DMS153 (cell line): Measurements from ENCODE around the gene LRRC15.

Source experiments
- DNase-seq: peaks from one replicate; lab custom pipeline; 2025; lab: John Stamatoyannopoulos, UW

LRRC15 gene

DNA sequence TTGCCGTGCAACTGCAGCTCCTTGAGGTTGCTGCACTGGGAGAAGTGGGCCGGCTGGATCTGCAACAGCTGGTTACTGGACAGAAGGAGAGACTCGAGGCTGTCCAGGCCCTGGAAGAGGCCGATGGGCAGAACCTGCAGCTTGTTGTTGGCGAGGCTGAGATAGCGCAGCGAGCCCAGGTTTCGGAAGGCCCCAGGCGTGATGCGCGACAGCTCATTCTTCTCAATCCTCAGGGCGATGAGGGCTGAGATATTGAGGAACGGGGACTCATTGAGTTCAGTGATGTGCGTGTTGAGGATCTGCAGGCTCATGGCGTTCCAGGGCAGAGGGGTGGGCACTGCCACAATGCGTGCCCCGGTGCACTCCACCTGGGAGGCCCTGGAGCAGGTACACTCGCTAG is 9.0 kb downstream of the LRRC15 start:
- DNase-seq, result no peak

DNA sequence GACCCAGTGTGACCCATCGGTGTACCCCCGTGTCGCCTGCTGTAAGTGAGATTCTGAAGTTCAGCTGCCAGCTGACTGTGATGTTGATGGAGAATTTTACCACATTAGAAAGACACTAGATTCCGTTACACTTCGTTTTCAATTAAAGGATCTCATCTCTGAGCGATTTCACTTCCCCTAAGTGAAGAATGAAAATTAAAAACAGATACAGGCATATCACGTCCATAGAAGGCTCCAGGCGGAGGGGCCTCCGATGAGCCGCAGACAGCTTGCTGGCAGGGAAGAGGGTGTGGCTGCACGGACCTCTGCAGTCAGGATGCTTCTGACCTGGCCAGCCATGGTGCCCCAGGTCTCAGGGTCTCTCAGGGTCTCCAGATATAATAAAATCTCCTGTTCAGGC is 11.9 kb downstream of the LRRC15 start:
- no peak for DNase-seq

DNA sequence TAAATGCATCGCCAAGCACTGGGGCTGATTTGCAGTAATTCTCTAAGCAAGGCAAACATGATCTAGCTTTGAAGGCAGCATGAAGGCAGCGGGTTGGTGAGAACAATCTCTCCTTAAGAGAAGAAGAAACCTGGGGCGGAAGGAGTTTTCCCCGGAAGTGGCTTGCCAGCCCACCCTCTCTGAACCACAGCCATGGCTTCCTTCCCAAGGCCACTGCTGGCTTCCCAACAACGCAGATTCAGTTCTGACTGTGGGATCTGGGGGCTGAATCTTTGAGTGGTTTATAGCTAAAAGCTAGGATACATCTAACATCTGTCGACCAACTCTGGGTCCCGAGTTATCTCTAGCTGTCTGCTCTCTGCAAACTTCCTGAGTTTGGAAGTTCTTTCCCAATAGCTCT is 14.2 kb downstream of the LRRC15 start:
- DNase-seq, result no peak

GRCh38 chr3:194354315-194354714 is 15.2 kb downstream of the LRRC15 start:
- DNase-seq, result no peak

- DNase-seq, result no peak
These were observed 16.8 kb downstream of the LRRC15 start for GRCh38 chr3:194352667-194353246.

DNA sequence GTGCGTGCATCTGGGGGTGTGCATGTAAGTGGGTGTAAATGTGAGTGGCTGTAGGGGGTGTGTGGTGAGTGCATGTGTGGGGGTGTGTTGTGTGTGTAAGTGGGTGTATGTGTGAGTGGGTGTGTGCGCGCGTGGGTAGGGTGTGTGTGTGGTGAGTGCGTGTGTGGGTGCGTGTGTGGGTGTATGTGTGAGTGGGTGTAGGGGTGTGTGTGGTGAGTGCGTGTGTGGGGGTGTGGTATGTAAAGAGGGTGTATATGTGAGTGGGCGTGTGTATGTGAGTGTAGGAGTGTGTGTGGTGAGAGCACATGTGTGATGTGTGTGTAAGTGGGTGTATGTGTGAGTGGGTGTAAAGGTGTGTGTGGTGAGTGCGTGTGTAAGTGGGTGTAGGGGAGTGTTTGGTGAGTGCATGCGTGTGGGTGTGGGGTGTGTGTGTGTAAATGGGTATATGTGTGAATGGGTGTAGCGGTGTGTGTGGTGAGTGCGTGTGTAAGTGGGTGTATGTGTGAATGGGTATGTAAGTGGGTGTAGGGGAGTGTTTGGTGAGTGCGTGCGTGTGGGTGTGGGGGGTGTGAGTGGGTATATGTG is 17.5 kb downstream of the LRRC15 start:
- no peak for DNase-seq

DNA sequence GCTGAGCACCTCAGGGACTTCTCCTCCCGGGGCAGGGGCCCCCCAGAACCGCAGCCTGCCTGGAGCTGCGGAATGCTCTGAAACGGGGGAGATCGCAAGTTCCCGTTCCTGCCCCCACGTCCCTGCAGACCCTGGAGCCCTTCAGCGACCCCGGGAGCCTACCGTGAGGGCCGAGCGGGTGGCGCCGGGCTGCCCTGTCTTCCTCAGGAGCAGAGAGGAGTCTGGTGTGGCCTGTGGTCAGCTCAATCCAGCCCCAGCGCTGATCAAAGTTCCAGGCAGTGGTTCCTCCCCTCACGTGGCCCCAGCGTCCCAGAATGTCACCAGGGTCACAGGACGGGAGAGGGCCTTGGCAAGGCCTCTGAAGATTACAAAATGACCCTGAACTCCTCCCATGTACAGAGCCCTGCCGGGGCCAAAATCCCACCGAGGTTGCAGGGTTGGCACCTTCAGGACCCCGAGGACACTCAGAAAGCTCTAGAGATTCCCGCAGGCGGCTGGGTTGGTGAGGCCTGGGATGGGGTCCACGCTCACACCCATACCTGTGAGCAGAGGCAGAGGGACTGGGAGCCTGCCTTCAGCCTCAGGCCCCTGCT is 18.4 kb downstream of the LRRC15 start, which contains the start of gene CPN2:
CPN2 (minus strand) TSS at position 249 of the 593 bp plus-strand sequence. CDS start 8,626 bp downstream, outside the sequence.
- DNase-seq, result no peak

GRCh38 chr3:194350726-194351071 is 18.8 kb downstream of the LRRC15 start:
- DNase-seq, result no peak

GRCh38 chr3:194348354-194348753 is 21.2 kb downstream of the LRRC15 start:
- DNase-seq, result no peak

DNA sequence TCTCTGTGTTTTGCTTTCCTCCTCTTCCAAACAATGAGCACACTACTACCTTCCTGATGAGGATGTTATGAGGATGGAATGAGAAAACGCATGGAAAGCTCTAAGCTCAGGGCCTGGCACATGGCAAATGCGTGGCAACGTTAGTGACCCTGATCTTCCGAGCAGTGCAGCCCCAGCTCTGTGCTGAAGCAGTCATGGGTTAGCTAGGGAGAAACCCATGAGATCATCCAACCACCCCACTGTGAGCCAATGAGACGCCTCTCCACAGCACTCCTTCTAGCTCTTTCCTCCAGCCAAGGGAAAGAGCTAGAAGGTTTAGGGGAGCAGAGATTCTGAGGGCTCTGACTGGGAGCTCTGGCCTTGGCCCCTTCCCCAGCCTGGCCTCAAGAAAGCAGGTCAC is 22.9 kb downstream of the LRRC15 start:
- DNase-seq, result no peak

DNA sequence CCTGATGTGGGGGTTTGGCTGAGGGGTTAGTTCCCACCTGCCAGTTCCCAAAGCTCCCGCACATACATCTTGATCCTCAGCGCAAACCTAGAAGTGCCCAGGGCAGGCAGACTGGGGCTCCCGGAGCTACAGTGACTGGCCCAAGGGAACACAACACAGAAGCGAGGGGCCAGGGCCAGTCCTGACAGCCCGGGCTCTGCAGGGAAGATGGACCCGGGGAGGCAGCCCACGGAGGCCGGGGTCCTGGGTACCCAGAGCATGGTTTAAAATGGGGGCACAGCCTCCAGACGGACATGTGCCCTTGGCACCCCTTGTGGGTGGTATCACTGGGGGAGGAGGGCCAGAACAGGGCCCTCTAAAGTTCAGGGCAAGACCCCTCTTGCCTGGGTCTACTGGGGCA is 23.5 kb downstream of the LRRC15 start:
- DNase-seq, result no peak

DNA sequence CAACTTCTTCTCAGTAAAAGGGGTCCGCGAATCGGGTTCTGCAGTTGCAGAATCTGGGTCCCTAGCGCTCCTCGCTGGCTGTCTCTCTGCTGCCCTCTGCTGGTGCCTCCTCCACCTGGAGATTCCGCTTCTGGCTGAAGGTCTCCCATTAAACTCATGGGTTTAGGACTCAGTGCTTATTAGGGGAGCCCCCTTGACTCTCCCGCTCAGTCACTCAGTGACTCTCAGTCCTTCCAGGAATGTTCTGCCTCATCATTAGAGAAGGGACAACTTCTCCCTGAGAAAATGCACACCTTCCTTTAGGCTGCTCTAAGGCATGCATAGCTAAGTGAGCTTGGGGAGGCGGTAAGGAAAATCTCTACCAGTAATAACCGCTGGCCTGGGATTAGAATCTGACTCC is 25.5 kb downstream of the LRRC15 start:
- no peak for DNase-seq

- no peak for DNase-seq
These were observed 26.0 kb downstream of the LRRC15 start for GRCh38 chr3:194343561-194343893.

DNA sequence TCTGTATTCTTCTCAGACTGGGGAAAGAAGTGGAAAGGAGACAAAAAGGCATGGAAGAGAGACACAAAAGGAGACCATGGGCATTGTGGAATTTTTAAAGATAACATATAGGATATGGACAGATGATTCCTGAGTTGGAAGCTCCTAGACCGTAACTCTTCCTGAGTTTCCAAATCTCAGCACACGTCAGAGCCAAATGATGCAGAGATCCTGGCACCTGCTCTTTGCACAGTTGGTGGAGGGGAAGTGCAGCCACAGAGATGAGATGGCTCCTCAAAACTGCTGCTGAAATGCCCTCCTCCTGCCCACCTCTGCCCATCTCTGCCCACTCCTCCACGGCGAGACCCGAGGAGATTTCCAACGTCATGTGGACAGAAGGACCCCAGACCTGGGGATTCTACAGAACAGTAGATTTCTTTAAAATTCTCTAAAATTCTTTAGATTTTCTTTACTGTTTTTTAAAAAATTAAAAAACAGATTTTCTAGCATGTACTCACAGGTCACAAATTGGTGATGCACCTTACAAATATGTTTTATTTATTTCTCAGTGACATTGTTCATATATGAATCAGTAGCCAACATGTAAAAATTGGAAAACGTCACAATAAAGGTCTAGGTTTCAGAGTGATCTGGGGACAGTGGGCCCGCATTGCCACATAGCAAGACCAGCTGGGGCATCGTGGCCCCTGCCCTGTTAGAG is 26.5 kb downstream of the LRRC15 start:
- DNase-seq, result no peak

- DNase-seq, result no peak
These were observed 28.7 kb downstream of the LRRC15 start for GRCh38 chr3:194340757-194341400.

GRCh38 chr3:194339840-194340239 is 29.7 kb downstream of the LRRC15 start:
- no peak for DNase-seq

GRCh38 chr3:194339356-194339755 is 30.2 kb downstream of the LRRC15 start:
- DNase-seq, result no peak

DNA sequence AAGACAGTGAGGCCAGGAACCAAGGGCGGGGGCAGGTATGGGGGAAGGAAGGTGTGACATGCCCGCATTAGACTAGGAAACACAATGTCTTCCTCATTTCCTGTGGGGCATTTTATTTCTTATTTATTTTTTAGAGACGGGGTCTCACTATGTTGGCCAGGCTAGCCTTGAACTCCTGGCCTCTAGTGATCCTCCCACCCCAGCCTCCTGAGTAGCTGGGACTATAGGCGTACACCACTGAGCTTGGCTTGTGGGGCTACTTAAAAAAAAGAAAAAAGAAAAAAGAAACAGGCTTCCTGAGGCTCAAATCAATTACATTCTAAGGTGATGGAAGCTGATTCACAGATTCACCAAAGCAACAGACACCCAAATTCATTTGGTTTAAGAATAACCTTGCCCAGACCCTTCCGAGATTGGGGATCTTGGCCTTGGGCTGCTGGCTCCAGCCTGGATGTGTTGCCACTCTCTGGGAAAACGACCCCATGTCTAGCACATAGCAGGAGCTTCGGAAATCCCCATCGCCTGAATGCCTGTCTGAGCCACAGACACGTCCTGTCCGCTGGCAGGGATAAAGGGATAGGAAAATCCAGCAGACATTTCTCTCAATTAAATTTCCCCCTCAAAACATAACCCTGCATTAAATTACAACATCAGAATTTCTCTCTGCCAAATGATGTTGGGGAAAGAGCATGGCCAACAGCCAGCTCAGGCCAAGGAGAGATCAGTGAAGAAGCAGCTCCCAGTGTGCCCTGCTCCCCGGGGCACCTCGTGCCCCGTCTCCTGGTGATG is 31.4 kb downstream of the LRRC15 start:
- DNase-seq, result no peak

GRCh38 chr3:194336601-194337355 is 32.8 kb downstream of the LRRC15 start:
- DNase-seq, result no peak

DNA sequence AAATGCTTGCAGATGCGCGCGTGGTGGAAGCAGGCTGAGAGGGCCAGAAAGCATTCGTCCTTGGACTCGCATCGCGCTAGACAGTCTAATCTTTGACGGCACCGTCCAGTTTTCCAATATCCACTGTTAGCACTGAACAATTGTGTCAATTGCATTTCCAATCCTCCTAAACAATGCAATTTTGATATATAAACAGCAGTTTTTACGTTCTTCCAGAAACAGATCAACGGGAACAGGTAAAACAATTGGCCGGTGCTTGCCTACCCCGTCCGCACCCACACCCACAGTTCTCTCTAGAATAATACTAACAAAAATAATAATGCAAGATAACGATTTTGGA is 35.6 kb downstream of the LRRC15 start:
- DNase-seq, result no peak

DNA sequence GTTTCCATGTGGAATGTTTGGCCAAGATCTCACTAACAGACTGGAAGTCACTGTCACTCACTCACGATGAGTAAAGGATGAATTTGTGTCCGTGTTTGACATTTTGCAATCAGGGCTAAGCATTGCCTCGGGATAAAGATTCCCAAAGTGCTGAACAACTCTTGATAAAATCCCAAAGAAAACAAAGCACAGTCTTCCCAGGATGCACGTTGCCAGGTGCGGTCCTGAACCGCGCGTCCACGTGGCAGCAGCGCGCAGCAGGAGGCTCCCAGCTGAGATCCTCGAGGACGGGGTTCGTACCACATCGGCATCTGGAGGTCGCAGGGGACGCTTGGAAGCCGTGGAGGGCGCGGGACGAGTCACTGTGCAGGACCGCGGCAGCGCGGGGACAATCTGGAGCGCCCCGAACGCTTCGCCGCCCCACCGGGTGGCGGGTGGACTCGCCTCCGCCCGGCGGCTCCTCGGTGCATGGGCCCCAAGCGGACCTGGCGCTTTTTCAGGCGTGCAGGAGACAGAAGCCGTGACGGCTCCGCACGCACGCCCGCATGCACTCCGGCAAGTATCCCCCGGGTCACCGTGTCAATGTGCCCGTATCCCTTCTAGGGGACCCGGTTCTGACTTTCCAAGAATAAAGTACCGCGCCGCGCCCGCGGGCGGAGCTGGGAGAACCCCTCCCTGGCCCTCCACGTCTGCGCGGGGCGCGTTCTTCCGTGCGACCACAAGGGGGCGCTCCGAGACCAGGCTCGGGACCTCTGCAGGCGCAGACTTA is 36.1 kb downstream of the LRRC15 start:
- DNase-seq, result no peak
